Activated CD4-positive, alpha-beta memory T cell treated with anti-CD3 and anti-CD28 coated beads for 36 hours (primary cell): ENCODE measurements around the gene KIF18A. TPM values are rescaled to one million over a fixed set of nuclear protein-coding genes. Genes with fewer than 3 reads are reported as not detected.

Experiments used
- CTCF ChIA-PET: fragments of 350-600 bp; sonication (Branson Sonifier 250); formaldehyde crosslinking; loops from one replicate; lab custom pipeline; 2021; ENCODE audit warnings: antibody characterized with exemption, inconsistent platforms; lab: Charles Lee
- POLR2A ChIA-PET: fragments of 350-600 bp; sonication (Branson Sonifier 250); formaldehyde crosslinking; loops from one replicate; lab custom pipeline; 2021; ENCODE audit warnings: antibody characterized with exemption; lab: Charles Lee
- DNase-seq: peaks from one replicate; pipeline ENCODE4 v3.0.0-alpha.2; 2020
- H3K27ac Mint-ChIP-seq: one replicate; pipeline ENCODE4 v1.8.0; 2021; ENCODE audit warnings: mixed read lengths
- H3K27me3 Mint-ChIP-seq: one replicate; pipeline ENCODE4 v1.8.0; 2021; ENCODE audit warnings: mixed read lengths
- H3K36me3 Mint-ChIP-seq: one replicate; pipeline ENCODE4 v1.8.0; 2021; ENCODE audit warnings: mixed read lengths
- H3K4me1 Mint-ChIP-seq: one replicate; pipeline ENCODE4 v1.8.0; 2021; ENCODE audit warnings: low read depth, mixed read lengths
- H3K4me3 Mint-ChIP-seq: one replicate; pipeline ENCODE4 v1.8.0; 2021; ENCODE audit warnings: mild to moderate bottlenecking, mixed read lengths
- H3K9me3 Mint-ChIP-seq: one replicate; pipeline ENCODE4 v1.8.0; 2021; ENCODE audit warnings: mixed read lengths
- intact Hi-C: fragments of 100-400 bp; cut with micrococcal nuclease; formaldehyde crosslinking; loops from one replicate; pipeline ENCODE4 v1.15.1; 2023
- total RNA-seq, 2 experiments: library from RNA; stranded (reverse); gene quantifications; one replicate each; pipeline ENCODE4 v1.2.3, GENCODE V29; 2021

KIF18A gene
- total RNA-seq, 2 experiments from 2014 or later = 26.4 to 27.3 TPM

DNA sequence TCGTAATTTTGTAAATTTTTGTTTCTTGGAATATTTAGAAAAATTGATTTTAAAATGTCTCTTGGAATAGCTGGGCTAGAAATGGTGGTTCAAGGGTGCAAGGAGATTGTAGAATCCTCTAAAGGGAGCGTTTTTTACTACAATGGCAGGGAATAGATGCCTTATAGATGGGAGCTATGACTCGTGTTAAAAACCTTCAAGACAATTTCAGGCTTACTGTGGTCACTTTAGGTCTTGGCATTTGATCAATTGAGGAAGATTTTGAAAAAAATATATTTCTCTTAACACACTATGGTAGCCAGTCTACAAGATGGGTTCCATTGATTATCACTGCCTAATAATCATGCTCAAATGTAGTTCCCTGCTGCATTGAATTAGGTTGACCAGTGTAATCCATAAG lies 25.2 kb upstream of the KIF18A start:
- DNase-seq = no peak
- Mint-ChIP-seq H3K27ac (no peak overlapping the region), H3K9me3 (peaks cover 24% of the 10 kb centered on the region), H3K36me3 (peaks cover 40% of the 10 kb centered on the region), H3K4me3 (no peak overlapping the region), H3K27me3 (no peaks in the 10 kb centered on the region), H3K4me1 (no peaks in the 10 kb centered on the region)
- ChIA-PET CTCF (no interaction called here), POLR2A (no interaction called here)
- intact Hi-C loops = no loop called here

DNA sequence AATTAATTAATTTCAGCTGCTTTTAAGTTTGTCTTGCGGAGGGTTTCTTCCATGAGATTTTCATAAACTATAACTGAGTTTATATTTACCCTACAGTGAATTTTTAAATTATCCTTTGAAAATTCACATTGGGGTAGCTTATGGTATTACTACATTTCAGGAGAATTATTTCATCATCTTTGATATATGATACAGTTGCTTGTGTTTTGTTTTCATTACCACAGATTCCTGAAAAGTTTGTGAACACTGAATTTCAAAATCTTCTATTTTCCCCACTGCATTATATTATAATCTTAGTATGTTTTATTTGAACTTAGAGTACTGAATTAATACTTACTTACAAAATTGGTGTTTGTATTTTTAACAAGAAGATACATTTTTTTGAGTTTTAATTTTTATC lies 24.6 kb upstream of the KIF18A start:
- peaks cover 37% of the 10 kb centered on the region for H3K36me3 Mint-ChIP-seq
- ChIA-PET POLR2A (no interaction called here), CTCF (no interaction called here)
- no peak for DNase-seq
- no peak overlapping the region for H3K27ac Mint-ChIP-seq
- no peaks in the 10 kb centered on the region for H3K27me3 Mint-ChIP-seq
- no peaks in the 10 kb centered on the region for H3K4me1 Mint-ChIP-seq
- H3K4me3 Mint-ChIP-seq = no peak overlapping the region
- intact Hi-C loops = no loop called here
- H3K9me3 Mint-ChIP-seq = peaks cover 20% of the 10 kb centered on the region

DNA sequence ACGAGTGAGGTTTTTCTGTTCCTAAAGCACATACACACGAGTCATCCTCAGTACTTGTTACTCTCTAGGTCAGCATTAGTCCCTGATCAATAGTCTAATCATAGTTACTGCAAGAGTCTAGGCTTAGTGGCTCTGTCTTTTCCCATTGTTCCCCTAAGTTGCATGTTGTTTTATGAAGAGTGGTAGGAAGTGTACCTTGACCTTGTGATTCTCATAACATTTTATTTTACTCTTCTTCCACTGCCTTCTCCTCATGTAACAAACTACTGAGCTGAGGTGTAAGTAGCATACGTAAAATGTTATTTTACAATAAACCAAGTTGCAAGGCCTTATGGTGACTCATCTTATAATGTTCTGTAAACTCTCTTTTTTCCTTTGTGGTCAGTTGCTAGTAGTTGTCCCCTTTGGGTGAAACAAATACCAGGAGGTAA lies 15.2 kb upstream of the KIF18A start:
- Mint-ChIP-seq H3K36me3 (peaks cover 10% of the 10 kb centered on the region), H3K27ac (no peak overlapping the region), H3K4me3 (no peak overlapping the region), H3K27me3 (no peaks in the 10 kb centered on the region), H3K4me1 (peaks cover 5% of the 10 kb centered on the region), H3K9me3 (no peaks in the 10 kb centered on the region)
- DNase-seq = no peak
- ChIA-PET CTCF (no interaction called here), POLR2A (no interaction called here)
- intact Hi-C loops = loop anchor here (2.0 kb wide), 1 partner anchor 42 kb away; no protein-coding TSS in a partner anchor

DNA sequence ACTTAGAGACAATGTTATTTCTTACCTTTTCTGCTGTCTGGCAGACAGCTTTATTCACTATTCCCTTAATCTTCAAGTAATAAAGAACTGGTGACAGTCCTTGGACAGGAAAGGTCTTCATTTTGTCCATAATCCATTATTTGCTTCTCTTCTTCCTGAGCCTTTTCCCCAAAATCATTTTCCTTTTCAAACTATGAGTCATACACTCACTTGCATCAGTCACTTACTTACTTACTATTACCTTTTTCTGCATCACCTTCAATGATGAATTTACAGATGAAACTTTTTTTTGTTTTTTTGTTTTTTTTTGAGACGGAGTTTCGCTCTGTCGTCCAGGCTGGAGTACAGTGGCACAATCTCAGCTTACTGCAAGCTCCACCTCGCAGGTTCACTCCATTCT lies 9.8 kb upstream of the KIF18A start:
- no peaks in the 10 kb centered on the region for H3K27me3 Mint-ChIP-seq
- no peak overlapping the region for H3K27ac Mint-ChIP-seq
- intact Hi-C loops = no loop called here
- no peak overlapping the region for H3K4me3 Mint-ChIP-seq
- CTCF ChIA-PET = no interaction called here
- peaks cover 13% of the 10 kb centered on the region for H3K36me3 Mint-ChIP-seq
- DNase-seq = no peak
- peaks cover 12% of the 10 kb centered on the region for H3K4me1 Mint-ChIP-seq
- no peaks in the 10 kb centered on the region for H3K9me3 Mint-ChIP-seq
- POLR2A ChIA-PET = no interaction called here

DNA sequence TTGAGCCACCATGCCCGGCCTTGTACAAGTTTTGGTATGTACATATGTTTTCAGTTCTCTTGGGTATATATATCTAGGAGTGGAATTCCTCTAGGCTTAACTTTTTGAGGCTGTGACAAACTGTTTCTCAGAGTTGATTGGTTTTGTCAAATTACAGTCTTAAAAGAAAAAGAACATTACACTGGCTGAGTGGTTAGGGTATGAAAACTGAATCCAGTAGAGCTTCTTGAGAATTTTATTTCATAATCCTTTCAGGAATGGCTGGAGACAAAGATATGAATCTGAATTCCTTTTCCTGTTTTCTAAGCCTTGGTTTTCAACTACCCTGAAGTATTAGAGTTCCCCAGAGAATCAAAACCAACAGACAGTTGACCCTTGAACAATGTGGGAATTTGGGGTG lies 6.8 kb upstream of the KIF18A start:
- Mint-ChIP-seq H3K27ac (no peak overlapping the region), H3K4me3 (no peak overlapping the region), H3K36me3 (peaks cover 16% of the 10 kb centered on the region), H3K4me1 (peaks cover 30% of the 10 kb centered on the region), H3K27me3 (no peaks in the 10 kb centered on the region), H3K9me3 (no peaks in the 10 kb centered on the region)
- ChIA-PET POLR2A (no interaction called here), CTCF (no interaction called here)
- intact Hi-C loops = no loop called here
- no peak for DNase-seq

DNA sequence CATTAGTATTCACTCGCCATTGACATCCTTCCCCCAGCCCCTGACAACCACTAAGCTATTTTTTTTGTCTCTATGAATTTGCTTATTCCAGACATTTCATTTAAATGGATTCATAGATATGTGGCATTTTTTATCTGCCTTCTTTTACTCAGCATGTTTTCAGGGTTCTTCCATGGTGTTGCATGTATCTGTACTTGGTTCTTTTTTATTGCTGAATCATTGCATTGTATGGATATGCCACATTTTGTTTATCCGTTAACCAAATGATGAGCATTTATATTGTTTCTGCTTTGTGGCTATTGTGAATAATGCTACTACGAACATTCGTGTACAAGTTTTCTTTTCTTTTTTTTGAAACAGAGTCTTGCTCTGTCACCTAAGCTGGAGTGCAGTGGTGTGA lies 6.2 kb upstream of the KIF18A start:
- H3K36me3 Mint-ChIP-seq = peaks cover 16% of the 10 kb centered on the region
- ChIA-PET POLR2A (no interaction called here), CTCF (no interaction called here)
- H3K27me3 Mint-ChIP-seq = no peaks in the 10 kb centered on the region
- intact Hi-C loops = no loop called here
- no peak for DNase-seq
- no peak overlapping the region for H3K27ac Mint-ChIP-seq
- H3K4me3 Mint-ChIP-seq = no peak overlapping the region
- peaks cover 36% of the 10 kb centered on the region for H3K4me1 Mint-ChIP-seq
- H3K9me3 Mint-ChIP-seq = no peaks in the 10 kb centered on the region

DNA sequence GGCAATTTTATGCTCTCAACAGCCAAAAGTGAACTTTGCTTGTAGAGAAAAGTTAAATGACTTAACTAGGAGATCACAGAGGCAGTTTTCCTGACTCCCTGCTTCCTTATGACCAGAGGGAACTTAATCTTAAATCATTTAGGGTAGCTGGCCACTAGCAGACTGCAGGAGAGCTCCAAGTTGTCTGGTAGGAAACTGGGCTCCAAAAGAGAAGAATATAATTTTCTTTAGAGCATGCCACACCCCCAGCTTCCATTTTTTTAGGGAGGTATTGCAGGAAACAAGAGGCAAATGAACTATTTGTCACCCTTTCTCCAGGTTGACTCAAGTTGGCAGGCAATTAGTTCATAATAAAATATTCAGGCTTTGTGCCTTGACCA lies 2.9 kb upstream of the KIF18A start:
- POLR2A ChIA-PET = no interaction called here
- intact Hi-C loops = no loop called here

DNA sequence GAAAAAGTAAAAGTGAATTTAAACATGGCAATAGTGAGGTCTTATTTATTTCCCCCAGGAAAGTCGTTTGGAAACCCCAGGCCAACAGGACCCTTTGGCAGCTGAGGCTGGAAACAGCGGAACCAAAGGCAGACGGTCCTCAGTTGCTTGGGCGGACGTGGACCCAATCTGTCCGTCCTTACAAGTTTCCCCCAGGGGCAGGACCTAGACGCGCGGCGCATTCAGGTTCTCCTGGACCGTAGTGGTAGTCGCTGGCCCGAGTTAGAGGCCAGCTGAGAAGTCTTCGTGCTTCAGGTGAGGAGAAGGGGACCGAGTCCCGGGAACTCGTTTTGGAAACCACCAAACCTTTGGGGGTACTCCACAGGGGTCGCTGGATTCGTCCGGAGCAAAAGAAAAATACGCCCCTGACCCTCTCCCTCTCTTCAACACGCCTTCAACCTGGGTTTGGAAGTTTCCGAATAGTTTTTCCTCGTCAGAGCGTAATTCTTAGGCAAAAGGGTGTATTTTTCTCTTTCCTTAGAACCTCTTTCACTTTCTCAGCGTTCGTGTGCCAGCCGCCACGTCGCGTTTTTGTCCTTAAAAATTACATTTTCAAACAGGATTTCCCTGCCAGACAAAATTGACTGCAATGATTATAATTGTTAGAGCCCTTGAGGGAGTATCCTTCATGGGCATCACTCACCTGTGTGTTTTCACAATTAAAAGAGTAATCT lies 2.3 kb upstream of the KIF18A start:
- Mint-ChIP-seq H3K4me3 (peak overlapping the region; percentile 99), H3K9me3 (no peaks in the 10 kb centered on the region), H3K4me1 (peaks cover 44% of the 10 kb centered on the region), H3K27me3 (peaks cover 1% of the 10 kb centered on the region), H3K27ac (peak overlapping the region; percentile 84), H3K36me3 (peaks cover 16% of the 10 kb centered on the region)
- ChIA-PET CTCF (no interaction called here), POLR2A (no interaction called here)
- peak; percentile 67 for DNase-seq
- intact Hi-C loops = no loop called here

More for the DNA sequence above, 2.9 kb upstream of the KIF18A start:
- H3K27me3 Mint-ChIP-seq = peaks cover 1% of the 10 kb centered on the region
- no peak for DNase-seq
- peak overlapping the region; percentile 84 for H3K27ac Mint-ChIP-seq
- H3K4me1 Mint-ChIP-seq = peaks cover 40% of the 10 kb centered on the region
- peak overlapping the region; percentile 99 for H3K4me3 Mint-ChIP-seq
- CTCF ChIA-PET = no interaction called here
- H3K36me3 Mint-ChIP-seq = peaks cover 17% of the 10 kb centered on the region
- no peaks in the 10 kb centered on the region for H3K9me3 Mint-ChIP-seq

DNA sequence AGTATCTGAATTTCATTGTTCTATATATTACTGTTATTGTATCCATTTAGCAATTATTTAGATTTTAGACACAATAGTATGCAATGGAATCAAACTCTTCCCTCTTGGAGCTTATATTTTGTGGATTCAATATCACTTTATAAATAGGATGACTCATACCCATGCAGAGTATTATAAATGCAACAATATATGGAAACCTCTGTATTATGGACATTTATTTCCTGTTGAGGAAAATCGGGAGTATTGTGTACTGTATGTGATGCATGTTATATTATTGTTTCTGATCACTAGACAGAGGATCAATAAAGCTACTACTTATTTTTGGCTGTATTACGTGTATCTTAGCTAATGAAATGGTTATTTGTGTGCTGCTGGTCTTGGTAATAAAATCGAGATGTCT lies 1.0 kb upstream of the KIF18A start:
- Mint-ChIP-seq H3K4me1 (peaks cover 47% of the 10 kb centered on the region), H3K4me3 (peak overlapping the region; percentile 99), H3K27ac (peak overlapping the region; percentile 84), H3K9me3 (no peaks in the 10 kb centered on the region), H3K27me3 (peaks cover 1% of the 10 kb centered on the region), H3K36me3 (peaks cover 8% of the 10 kb centered on the region)
- ChIA-PET POLR2A (no interaction called here), CTCF (no interaction called here)
- no peak for DNase-seq
- intact Hi-C loops = loop anchor here (1.0 kb wide), 2 partner anchors 603 to 746 kb away; partner anchors contain the start of genes CCDC34 and LIN7C

DNA sequence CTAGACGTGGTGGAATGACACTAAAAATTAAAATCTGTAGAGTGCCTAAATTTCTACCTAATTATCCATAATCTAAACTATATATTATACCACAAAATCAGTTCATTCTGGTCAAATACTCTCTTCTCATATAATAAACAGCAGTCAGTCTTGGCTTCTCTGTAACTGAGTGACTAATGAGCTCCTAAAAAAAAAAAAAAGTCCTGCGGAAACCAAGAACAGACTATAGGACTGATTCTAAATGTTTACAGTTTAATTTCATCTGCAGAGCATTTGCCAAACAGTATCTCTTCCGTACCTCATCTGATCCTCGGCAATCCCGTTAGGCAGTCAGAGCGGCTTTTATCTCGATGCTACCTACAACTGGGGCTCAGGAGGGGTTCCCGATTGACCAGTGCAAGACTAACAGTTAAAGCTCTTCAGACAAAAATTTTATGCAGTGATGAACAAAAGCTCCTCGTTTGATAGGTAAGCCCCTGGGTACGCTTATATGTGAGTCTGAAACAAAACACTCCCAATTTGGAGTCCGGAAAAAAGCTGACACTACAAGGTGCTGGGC lies 686 bp downstream of the KIF18A start:
- H3K4me3 Mint-ChIP-seq = peak overlapping the region; percentile 99
- DNase-seq = peak; percentile 16
- ChIA-PET CTCF (interaction anchor here (0.9 to 1.2 kb wide), 2 partner anchors 46 to 408 kb away, joined by 3 to 4 read pairs; no protein-coding TSS in a partner anchor), POLR2A (interaction anchor here (0.5 kb wide), 1 partner anchor 24 kb away, joined by 3 read pairs; no protein-coding TSS in a partner anchor)
- H3K27ac Mint-ChIP-seq = peak overlapping the region; percentile 99
- no peaks in the 10 kb centered on the region for H3K9me3 Mint-ChIP-seq
- intact Hi-C loops = no loop called here
- peaks cover 4% of the 10 kb centered on the region for H3K36me3 Mint-ChIP-seq
- peaks cover 1% of the 10 kb centered on the region for H3K27me3 Mint-ChIP-seq
- H3K4me1 Mint-ChIP-seq = peaks cover 44% of the 10 kb centered on the region

DNA sequence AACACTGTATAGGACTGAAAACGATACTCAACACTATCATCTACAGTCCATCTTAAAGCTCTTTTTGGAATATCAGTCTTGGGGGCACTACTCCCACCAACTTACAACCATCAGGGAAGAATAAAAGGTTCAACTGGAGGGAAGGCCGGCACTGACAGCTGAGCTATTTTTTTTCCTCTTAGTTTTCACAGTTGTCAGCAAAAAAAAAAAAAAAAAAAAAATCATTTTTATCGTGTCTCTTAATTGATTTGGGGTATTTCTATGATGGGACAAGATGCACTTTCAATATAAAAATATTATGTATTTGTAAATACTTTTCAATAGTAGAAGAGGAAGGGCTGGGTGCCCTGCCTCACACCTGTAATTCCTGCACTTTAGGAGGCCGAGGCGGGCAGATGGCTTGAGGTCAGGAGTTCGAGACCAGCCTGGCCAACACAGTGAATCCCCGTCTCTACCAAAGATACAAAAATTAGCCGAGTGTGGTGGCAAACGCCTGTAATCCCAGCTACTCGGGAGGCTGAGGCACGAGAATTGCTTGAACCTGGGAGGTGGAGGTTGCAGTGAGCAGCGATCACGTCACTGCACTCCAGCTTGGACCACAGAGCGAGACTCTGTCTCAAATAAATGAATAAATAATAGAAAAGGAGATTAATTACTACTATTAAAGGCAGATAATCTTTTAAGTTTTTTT lies 1.5 kb downstream of the KIF18A start:
- intact Hi-C loops = no loop called here
- Mint-ChIP-seq H3K36me3 (peaks cover 5% of the 10 kb centered on the region), H3K4me1 (peaks cover 37% of the 10 kb centered on the region), H3K4me3 (peak overlapping the region; percentile 99), H3K27me3 (peaks cover 1% of the 10 kb centered on the region), H3K9me3 (no peaks in the 10 kb centered on the region), H3K27ac (no peak overlapping the region)
- DNase-seq = no peak
- POLR2A ChIA-PET = no interaction called here
- CTCF ChIA-PET = no interaction called here

DNA sequence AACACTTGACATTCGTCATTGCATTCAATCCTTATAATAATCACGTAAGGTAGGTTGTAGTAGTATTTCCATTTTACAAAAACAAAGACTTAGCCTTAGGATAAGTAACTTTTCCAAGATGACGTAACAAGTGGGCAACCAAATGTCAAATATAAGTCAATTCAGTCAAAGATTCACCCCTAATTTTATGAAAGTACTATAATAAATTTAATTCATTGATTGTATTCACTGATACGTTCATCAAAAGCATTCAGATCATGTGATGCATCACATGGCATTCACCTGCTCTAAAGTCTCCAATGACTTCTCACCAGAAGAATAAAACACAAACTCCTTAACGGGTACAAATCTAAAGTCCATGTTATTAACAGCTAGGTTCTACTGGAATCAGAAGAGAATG lies 2.1 kb downstream of the KIF18A start:
- CTCF ChIA-PET = interaction anchor here (0.6 kb wide), 1 partner anchor 11 kb away, joined by 4 read pairs; no protein-coding TSS in a partner anchor
- DNase-seq = no peak
- Mint-ChIP-seq H3K36me3 (peaks cover 5% of the 10 kb centered on the region), H3K4me1 (peaks cover 31% of the 10 kb centered on the region), H3K27ac (no peak overlapping the region), H3K9me3 (no peaks in the 10 kb centered on the region), H3K4me3 (peak overlapping the region; percentile 67), H3K27me3 (peaks cover 1% of the 10 kb centered on the region)
- intact Hi-C loops = no loop called here
- POLR2A ChIA-PET = no interaction called here
